Activated naive CD4-positive, alpha-beta T cell treated with anti-CD3 and anti-CD28 coated beads, Interleukin-2, amount 50 U/mL, for 72 hours (primary cell): ENCODE data around the gene HMOX2. TPM values are rescaled to one million over a fixed set of nuclear protein-coding genes. Genes with fewer than 3 reads are reported as not detected.
A peak's percentile ranks its signal among the peaks of the same experiment; 100 is the strongest.

Experiments used
- ATAC-seq, 2 donors: fragments of 150-1000 bp; cut with Tn5 transposase; 2 replicates each; pipeline ENCODE4 v1.10.0; 2021; ENCODE audit warnings: mild to moderate bottlenecking in 2 of 2, moderate library complexity in 2 of 2
- DNase-seq, 2 donors: peaks; one replicate each; pipeline ENCODE4 v3.0.0; 2021 to 2022; ENCODE audit warnings: low spot score in 2 of 2
- H3K27ac Mint-ChIP-seq, 2 donors: one replicate each; pipeline ENCODE4 v1.8.0; 2022; ENCODE audit warnings: mild to moderate bottlenecking in 2 of 2, mixed read lengths in 2 of 2
- H3K36me3 Mint-ChIP-seq, 2 donors: one replicate each; pipeline ENCODE4 v1.8.0; 2022; ENCODE audit warnings: mixed read lengths in 2 of 2
- H3K9me3 Mint-ChIP-seq, 2 donors: one replicate each; pipeline ENCODE4 v1.8.0; 2022; ENCODE audit warnings: mixed read lengths in 2 of 2
- total RNA-seq, 2 donors: library from RNA; stranded (reverse); gene quantifications; one replicate each; pipeline ENCODE4 v1.2.3, GENCODE V29; 2022

Gene HMOX2
- total RNA-seq, 2 donors from 2014 or later = 32.5 to 56.4 TPM

- no peak for ATAC-seq
- Mint-ChIP-seq H3K9me3 (no peaks in the 10 kb centered on the region), H3K27ac (peak overlapping the region in 1 of 2 donors; percentile 72), H3K36me3 (peaks cover 6 to 12% of the 10 kb centered on the region in 2 donors)
- DNase-seq = no peak
These were observed 21.1 kb upstream of the HMOX2 start for GRCh38 chr16:4455081-4455480.

GRCh38 chr16:4455951-4456350 is 20.2 kb upstream of the HMOX2 start:
- Mint-ChIP-seq H3K9me3 (no peaks in the 10 kb centered on the region), H3K36me3 (peaks cover 8 to 14% of the 10 kb centered on the region in 2 donors), H3K27ac (peak overlapping the region in 1 of 2 donors; percentile 72)
- DNase-seq (no peak), ATAC-seq (no peak)

GRCh38 chr16:4460936-4461249 is 15.3 kb upstream of the HMOX2 start:
- Mint-ChIP-seq H3K36me3 (peaks cover 8 to 11% of the 10 kb centered on the region in 2 donors), H3K9me3 (no peaks in the 10 kb centered on the region), H3K27ac (peak overlapping the region in 1 of 2 donors; percentile 82)
- ATAC-seq = no peak
- DNase-seq = no peak

DNA sequence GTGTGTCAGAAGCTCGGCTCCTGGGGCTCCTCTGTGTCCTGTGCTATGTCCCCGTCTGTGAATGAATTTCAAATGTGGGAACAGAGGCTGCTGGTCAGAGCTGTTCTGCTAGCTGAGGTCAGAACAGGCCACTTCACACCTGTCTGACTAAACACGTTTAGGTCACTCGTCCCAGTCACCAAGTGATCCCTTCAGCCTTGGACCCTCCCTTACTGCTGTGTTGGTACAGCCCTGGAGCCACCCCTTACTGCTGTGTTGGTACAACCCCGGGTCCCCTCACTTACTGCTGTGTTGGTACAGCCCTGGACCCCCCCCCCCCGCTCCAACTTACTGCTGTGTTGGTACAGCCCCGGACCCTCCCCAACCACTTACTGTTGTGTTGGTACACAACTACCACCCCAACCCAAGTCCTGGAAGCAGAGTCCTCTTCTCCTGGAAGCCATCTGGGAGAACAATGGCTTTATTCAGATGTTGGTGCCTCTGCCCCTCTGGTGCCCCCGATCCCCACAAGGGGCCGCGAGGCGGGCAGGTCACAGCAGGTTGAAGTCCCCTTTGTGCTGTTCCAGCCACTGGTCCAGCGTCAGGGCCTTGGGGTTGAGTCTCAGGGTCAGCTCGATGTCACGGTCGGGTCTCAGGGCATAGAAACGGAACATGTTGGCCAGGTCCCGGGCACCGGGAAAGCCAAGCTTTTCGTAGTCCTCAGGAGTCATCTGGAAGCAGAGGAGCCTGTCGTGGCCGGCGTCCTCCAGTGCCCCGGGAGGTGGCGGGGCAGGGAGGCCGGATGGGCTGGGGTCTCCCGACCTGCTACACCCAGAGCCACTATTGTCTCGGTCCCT is 14.7 kb upstream of the HMOX2 start:
- Mint-ChIP-seq H3K9me3 (no peaks in the 10 kb centered on the region), H3K27ac (peak overlapping the region in 1 of 2 donors; percentile 82), H3K36me3 (peaks cover 8 to 11% of the 10 kb centered on the region in 2 donors)
- ATAC-seq (peak in 1 of 2 donors; percentile 24), DNase-seq (no peak)

DNA sequence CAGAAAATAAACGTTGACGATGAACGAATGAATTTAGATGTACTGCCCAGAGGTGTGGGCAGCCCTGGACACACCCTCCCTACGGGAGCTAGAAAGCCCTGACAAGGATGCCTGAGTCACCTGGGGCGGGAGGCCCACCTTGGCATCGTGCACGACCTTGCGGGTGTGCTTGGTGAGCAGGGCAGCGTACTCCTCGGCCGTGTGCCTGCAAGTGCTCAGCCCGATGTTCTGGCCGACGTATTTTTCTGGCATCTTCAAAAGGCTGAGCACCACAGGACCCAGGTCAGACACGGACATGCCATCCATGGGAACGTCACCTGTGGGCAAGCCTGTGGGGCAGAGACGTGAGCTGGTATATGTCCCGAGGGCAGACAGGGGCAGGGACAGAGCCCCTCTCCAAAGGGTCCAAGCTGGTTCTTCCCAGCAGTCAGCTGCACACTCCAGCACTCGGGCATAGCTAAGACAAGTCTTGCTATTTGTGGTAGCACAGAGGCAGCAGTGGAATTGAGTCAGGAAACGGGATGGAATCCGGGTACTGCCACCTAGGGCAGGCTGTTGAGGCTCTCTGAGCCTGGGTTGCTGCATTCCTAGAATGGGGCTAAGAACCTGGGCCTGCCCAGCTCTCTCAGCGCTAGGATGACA is 12.6 kb upstream of the HMOX2 start:
- ATAC-seq (no peak), DNase-seq (no peak)
- peak overlapping the region; percentile 65 for H3K27ac Mint-ChIP-seq
- peaks cover 5 to 12% of the 10 kb centered on the region in 2 donors for H3K36me3 Mint-ChIP-seq
- no peaks in the 10 kb centered on the region for H3K9me3 Mint-ChIP-seq

DNA sequence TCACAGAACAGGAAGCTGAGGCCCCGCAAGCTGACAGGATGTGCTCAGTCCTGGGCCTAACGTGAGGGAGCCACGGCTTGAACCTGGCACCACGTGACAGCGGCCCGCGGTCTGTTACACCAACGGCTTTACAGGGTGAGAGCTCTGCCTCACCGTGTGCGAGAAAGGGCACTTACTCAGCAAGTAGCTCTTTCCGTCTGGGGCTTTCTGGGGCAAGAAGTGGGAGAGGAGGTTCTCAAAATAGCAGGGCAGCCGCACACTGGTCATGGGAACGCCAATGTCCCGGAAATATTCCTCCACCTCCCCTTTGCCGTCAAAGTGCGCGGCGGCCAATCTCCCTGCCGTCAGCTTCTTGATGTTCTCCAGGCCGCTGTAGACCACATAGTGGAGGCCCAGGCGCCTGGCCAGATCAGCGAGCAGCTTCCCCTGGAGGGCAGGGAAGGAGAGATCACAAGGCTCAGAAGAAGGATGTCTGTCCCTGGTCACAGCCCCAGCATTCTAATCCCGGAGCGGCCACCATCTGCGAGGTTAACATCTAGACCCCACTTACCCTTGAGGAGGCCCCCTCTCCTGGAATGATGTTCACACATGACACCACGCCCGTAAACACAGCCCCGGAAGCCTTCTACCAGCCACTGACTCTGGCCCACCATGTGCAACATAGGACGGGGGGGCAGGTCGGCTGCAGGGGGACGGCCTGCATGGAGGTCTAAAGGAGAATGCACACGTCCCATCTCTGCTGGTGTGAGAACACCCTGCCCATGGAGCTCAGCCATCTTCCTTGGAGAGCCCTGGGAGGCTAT is 10.0 kb upstream of the HMOX2 start:
- Mint-ChIP-seq H3K36me3 (peaks cover 0 to 8% of the 10 kb centered on the region in 2 donors), H3K9me3 (no peaks in the 10 kb centered on the region), H3K27ac (peak overlapping the region; percentile 31 to 79)
- ATAC-seq (peak; percentile 72 to 91), DNase-seq (no peak)

GRCh38 chr16:4467916-4468315 is 8.3 kb upstream of the HMOX2 start:
- Mint-ChIP-seq H3K27ac (peak overlapping the region in 1 of 2 donors; percentile 22), H3K36me3 (peaks cover 0 to 8% of the 10 kb centered on the region in 2 donors), H3K9me3 (no peaks in the 10 kb centered on the region)
- ATAC-seq (no peak), DNase-seq (no peak)

GRCh38 chr16:4468972-4469371 is 7.2 kb upstream of the HMOX2 start:
- DNase-seq (no peak), ATAC-seq (no peak)
- H3K9me3 Mint-ChIP-seq = no peaks in the 10 kb centered on the region
- H3K27ac Mint-ChIP-seq = no peak overlapping the region
- peaks cover 0 to 5% of the 10 kb centered on the region in 2 donors for H3K36me3 Mint-ChIP-seq

- DNase-seq (no peak), ATAC-seq (no peak)
- Mint-ChIP-seq H3K36me3 (peaks cover 4 to 5% of the 10 kb centered on the region in 2 donors), H3K9me3 (no peaks in the 10 kb centered on the region), H3K27ac (peak overlapping the region in 1 of 2 donors; percentile 30)
These were observed 4.3 kb upstream of the HMOX2 start for GRCh38 chr16:4471869-4472268.

- ATAC-seq (no peak), DNase-seq (no peak)
- Mint-ChIP-seq H3K36me3 (peaks cover 4% of the 10 kb centered on the region in 2 donors), H3K9me3 (no peaks in the 10 kb centered on the region), H3K27ac (peak overlapping the region in 1 of 2 donors; percentile 90)
These were observed 3.3 kb upstream of the HMOX2 start for GRCh38 chr16:4472880-4473279.

DNA sequence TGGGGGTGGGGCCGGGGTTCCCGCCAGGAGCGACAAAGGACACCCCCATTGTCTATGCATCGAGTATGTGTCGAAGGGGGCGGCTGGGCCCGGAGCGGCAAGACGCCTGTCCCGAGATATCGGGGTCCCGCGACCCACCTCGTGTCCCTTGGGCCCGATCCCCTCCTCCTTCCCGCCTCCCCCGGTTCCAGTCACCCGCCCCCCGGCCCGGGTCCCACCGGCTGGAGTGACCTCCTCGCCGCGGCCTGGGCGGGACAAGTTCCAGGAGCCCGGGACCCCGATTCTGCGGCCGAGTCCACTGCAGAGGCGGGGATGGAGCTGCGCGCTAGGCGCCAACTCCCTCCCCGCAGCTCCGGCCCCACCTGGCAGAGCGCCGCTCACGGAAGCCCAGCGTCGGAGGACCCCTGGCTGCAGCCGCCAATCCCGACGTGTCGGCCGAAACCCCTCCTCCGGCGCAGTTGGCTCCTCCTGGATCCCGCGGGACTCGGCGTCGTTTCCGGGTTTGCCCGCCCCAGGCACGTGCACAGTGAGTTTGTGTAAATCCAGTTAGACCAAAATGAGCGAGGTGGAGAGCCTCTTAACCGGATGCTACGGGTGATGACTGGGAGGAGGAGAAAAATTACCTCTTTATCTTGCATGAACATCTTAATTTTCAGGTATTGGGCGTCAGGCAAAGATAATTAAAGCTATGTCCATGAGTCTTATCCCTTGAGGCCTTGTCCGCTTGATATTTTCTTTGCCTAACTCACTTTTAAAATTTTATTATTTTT is 1.8 kb upstream of the HMOX2 start, which contains the start of gene NMRAL1:
Gene NMRAL1, minus strand, starts transcription at position 434 of the 770 bp plus-strand sequence. CDS start 493 bp downstream, outside the sequence.
- DNase-seq = peak; percentile 89 to 91
- peak within 1 kb of the TSS; percentile 70 to 94 for H3K27ac Mint-ChIP-seq
- no peaks in the 10 kb centered on the region for H3K9me3 Mint-ChIP-seq
- peak; percentile 64 to 71 for ATAC-seq
- peaks cover 4% of the 10 kb centered on the region in 2 donors for H3K36me3 Mint-ChIP-seq

- Mint-ChIP-seq H3K9me3 (no peaks in the 10 kb centered on the region), H3K27ac (peak overlapping the region in 1 of 2 donors; percentile 94), H3K36me3 (peaks cover 4% of the 10 kb centered on the region in 2 donors)
- ATAC-seq (no peak), DNase-seq (no peak)
These were observed 1.8 kb downstream of the HMOX2 start for GRCh38 chr16:4477966-4478365.

- ATAC-seq = no peak
- peaks cover 10 to 14% of the 10 kb centered on the region in 2 donors for H3K36me3 Mint-ChIP-seq
- no peaks in the 10 kb centered on the region for H3K9me3 Mint-ChIP-seq
- no peak for DNase-seq
- peak overlapping the region in 1 of 2 donors; percentile 7 for H3K27ac Mint-ChIP-seq
These were observed 5.3 kb downstream of the HMOX2 start for GRCh38 chr16:4481526-4481925.

DNA sequence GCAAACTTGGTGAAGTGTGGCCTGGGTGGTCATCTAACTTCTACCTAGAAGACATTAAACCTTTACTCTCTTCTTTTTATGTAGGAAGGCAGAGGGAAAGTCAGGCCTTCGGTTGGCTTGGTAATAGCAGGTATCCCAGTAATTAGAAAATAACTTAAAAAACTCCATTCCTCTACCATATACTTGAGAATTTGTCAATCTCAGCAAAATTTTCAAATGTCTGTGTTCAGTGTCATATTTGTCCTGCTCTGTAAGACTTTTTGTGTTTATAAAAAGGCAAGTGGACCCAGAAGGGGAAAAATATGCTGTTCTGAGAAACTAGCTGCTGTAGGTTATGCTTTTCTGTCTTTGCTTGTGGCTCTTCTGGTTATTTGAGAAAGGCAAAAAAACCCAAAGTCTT is 5.8 kb downstream of the HMOX2 start:
- Mint-ChIP-seq H3K9me3 (no peaks in the 10 kb centered on the region), H3K27ac (peak overlapping the region; percentile 6 to 66), H3K36me3 (peaks cover 10 to 16% of the 10 kb centered on the region in 2 donors)
- no peak for DNase-seq
- ATAC-seq = no peak

DNA sequence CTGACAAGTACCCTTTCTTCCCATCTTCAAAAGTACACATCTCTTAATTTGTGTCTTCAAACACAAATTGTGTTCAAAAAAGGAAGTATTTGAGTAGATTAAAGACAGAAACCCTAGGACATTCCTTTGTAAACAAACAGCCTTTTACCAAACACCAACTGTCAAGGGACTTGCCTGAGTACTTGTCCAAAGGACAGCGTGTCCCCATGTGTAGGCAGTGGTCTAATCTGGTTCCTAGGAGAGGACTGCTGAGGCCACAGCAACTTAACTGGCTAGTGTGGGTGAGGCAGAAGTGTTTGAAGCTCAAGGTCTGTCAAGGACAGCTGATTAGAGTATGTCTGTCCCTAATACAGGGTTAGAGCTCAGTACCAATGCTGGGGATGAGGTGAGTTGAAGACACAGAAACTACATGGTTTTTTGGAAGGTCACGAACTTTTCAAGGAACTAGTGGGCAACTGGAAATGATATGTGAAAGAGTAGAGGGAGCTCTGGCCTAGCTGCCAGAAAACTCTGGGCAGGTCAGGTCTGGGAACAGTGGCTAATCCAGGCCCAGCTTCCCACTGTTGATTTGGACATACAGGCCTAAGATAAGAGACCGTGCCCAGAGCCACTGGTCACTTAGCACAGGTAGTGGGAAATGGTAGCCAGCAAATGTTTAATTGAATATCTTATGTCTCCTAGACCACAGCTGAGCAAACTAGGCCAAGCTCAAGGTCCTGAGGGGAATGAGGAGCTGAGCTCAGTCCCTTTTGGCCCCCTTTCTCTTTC is 10.1 kb downstream of the HMOX2 start:
- ATAC-seq (no peak), DNase-seq (no peak)
- H3K9me3 Mint-ChIP-seq = no peaks in the 10 kb centered on the region
- H3K36me3 Mint-ChIP-seq = peaks cover 10 to 23% of the 10 kb centered on the region in 2 donors
- H3K27ac Mint-ChIP-seq = peak overlapping the region; percentile 34 to 88
